GM12875 (cell line): ENCODE measurements around the gene RNF25.

ENCODE experiments used
- H3K4me3 ChIP-seq: one replicate; pipeline ENCODE4 v1.5.1; 2011; ENCODE audit warnings: low read depth, low read length, control low read depth
- TF ChIP-seq, protein P1 (sequence below): IDR thresholded peaks from 2 replicates; pipeline ENCODE4 v1.5.1; 2011; ENCODE audit warnings: low read depth, mild to moderate bottlenecking, control low read depth, inconsistent platforms, low read length, moderate library complexity, borderline replicate concordance; ENCODE audit not compliant: insufficient read depth

RNF25 gene

GRCh38 chr2:218659258-218659987 is 12.4 kb downstream of the RNF25 start, which contains the start of the genes BCS1L and ZNF142:
TSS of gene BCS1L (plus strand) at chr2:218659683. CDS start at chr2:218660988, 1,305 bp downstream.
TSS of gene ZNF142 (minus strand) at chr2:218659623. CDS start at chr2:218656429, 3,194 bp downstream.
- peak within 1 kb of the TSS; percentile 77 for H3K4me3 ChIP-seq
- TF ChIP-seq, protein P1, sequence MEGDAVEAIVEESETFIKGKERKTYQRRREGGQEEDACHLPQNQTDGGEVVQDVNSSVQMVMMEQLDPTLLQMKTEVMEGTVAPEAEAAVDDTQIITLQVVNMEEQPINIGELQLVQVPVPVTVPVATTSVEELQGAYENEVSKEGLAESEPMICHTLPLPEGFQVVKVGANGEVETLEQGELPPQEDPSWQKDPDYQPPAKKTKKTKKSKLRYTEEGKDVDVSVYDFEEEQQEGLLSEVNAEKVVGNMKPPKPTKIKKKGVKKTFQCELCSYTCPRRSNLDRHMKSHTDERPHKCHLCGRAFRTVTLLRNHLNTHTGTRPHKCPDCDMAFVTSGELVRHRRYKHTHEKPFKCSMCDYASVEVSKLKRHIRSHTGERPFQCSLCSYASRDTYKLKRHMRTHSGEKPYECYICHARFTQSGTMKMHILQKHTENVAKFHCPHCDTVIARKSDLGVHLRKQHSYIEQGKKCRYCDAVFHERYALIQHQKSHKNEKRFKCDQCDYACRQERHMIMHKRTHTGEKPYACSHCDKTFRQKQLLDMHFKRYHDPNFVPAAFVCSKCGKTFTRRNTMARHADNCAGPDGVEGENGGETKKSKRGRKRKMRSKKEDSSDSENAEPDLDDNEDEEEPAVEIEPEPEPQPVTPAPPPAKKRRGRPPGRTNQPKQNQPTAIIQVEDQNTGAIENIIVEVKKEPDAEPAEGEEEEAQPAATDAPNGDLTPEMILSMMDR = no peak

DNA sequence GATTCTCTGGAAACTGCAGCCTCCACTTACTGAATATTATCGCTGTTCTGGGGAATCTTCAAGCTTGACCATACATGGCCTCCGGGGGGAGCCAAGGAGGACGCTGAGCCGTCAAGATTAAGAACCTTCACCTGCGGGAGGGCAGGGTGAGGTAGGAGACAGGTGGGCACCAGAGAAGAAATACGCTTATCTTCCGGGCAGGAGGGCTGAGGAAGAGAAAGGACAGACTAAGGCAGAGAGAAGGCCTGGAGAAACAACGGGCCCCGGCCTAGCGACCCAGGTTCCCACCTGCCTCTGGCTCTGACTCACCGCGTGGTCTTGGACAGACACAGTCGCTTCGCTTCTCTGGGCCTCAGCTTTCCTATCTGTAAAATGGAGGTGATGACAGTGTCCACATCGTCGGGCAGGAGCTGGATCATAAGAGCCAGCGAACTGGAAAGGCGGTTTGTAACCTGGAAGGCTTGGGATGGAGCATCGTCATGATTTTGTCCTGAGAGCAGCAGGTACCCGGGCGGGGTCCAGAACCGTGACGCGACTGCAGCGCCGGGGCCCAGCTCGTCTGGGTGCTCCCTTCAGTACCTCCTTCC is 13.0 kb downstream of the RNF25 start:
- TF ChIP-seq, protein P1 = peak; percentile 71
- H3K4me3 ChIP-seq = peak overlapping the region; percentile 77

- TF ChIP-seq, protein P1 = no peak
- H3K4me3 ChIP-seq = no peak overlapping the region
Measured at GRCh38 chr2:218655751-218656150, 16.1 kb downstream of the RNF25 start.

- TF ChIP-seq, protein P1 = no peak
- no peak overlapping the region for H3K4me3 ChIP-seq
Measured at GRCh38 chr2:218648787-218649100, 23.1 kb downstream of the RNF25 start.

DNA sequence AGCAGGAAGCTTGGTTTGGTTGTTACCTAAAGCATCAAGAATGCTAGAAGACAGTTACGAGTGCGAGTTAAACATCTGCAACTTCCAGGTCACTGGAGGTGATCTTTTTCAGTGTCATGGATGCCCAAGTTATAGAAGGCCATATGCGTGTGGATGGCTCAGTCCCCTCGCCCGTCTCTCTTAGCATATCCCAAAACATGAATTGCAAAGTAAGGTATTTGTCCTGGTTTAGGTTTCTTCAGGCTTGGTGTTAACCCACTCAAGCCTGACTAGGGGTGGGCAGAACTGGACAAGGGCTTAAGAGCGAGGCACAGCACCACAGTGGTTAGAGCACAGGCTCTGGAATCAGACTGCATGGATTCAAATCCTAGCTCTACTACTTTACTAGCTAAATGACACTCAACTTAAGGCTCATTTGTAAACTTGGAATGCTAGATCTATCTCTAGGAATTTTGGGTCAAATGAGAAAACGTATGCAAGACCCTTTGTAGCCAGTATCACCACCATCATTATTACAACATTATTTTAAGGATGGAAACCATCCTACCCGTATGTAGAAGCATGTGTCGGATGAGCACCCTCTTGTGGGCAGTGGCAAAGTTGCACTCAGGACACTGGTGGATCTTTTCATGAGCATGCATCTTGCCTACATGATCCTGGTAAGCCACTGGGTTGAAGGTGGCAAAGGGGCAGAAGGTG is 23.6 kb downstream of the RNF25 start:
- no peak overlapping the region for H3K4me3 ChIP-seq
- TF ChIP-seq, protein P1 = peak; percentile 86

GRCh38 chr2:218645126-218645525 is 26.7 kb downstream of the RNF25 start:
- TF ChIP-seq, protein P1 = no peak

More at GRCh38 chr2:218645126-218645525, 26.7 kb downstream of the RNF25 start:
- H3K4me3 ChIP-seq = no peak overlapping the region
